Measurements from ENCODE around the gene SMYD3. TPM values are rescaled to one million over a fixed set of nuclear protein-coding genes. Genes with fewer than 3 reads are reported as not detected.
A peak's percentile ranks its signal among the peaks of the same experiment; 100 is the strongest.

SMYD3 gene
- total RNA-seq, 1 experiment from 2014 or later = 25.5 TPM

- no peaks in the 10 kb centered on the region for H3K23me2 ChIP-seq (ENCODE audit: insufficient read length, low read depth, low read length, poor library complexity, severe bottlenecking)
- H3K4me1 ChIP-seq (ENCODE audit: insufficient read depth, low read length) = no peaks in the 10 kb centered on the region
- H3K79me1 ChIP-seq (ENCODE audit: insufficient read depth, low read depth, low read length, poor library complexity, severe bottlenecking) = no peaks in the 10 kb centered on the region
- H3K14ac ChIP-seq (ENCODE audit: insufficient read depth, low read length) = no peak overlapping the region
- no peak overlapping the region for H3K9ac ChIP-seq (ENCODE audit: extremely low read depth, insufficient read length, low read length)
- no peak overlapping the region for H2AK5ac ChIP-seq (ENCODE audit: insufficient read length, low read length)
- Mint-ChIP-seq H3K9me3 (no peaks in the 10 kb centered on the region), H3K36me3 (ENCODE audit: insufficient read depth in 1 of 3, low read depth in 3 of 3) (no peaks in the 10 kb centered on the region; a peak in 2 of 7 replicates), H3K4me3 (peak overlapping the region; percentile 82 to 93), H3K27me3 (ENCODE audit: low read depth) (peaks cover 2% of the 10 kb centered on the region), H3K27ac (no peak overlapping the region; a peak in 1 of 7 replicates), H3K4me1 (peaks cover 13 to 15% of the 10 kb centered on the region in 2 experiments)
- H4K5ac ChIP-seq (ENCODE audit: insufficient read length, low read depth, low read length) = no peak overlapping the region
- H3K79me2 ChIP-seq (ENCODE audit: insufficient read depth, low read length) = no peaks in the 10 kb centered on the region
- no peak overlapping the region for H2BK5ac ChIP-seq (ENCODE audit: insufficient read length, low read length)
- no peak overlapping the region for H3K18ac ChIP-seq (ENCODE audit: insufficient read length, low read depth, low read length)
- H3K4me2 ChIP-seq (ENCODE audit: insufficient read depth, insufficient read length, low read length) = peak overlapping the region; percentile 50
- H3K4ac ChIP-seq (ENCODE audit: low read depth, low read length) = no peak overlapping the region
- H4K91ac ChIP-seq (ENCODE audit: insufficient read length, low read depth, low read length) = no peak overlapping the region
- no peaks in the 10 kb centered on the region for H3K9me3 ChIP-seq (ENCODE audit: control insufficient read depth, low read depth, low read length)
- no peak overlapping the region for H2BK20ac ChIP-seq (ENCODE audit: low read depth, low read length, poor library complexity, severe bottlenecking)
- no peak overlapping the region for H2BK12ac ChIP-seq (ENCODE audit: insufficient read length, low read depth, low read length)
- no peaks in the 10 kb centered on the region; the same call in 1 of the 2 replicates for H3K27me3 ChIP-seq (ENCODE audit: insufficient read depth, low read length)
- no peak overlapping the region for H3K27ac ChIP-seq (ENCODE audit: insufficient read length, low read depth, low read length)
- no peak overlapping the region for H2BK15ac ChIP-seq (ENCODE audit: low read depth, low read length)
- no peak overlapping the region for H3K56ac ChIP-seq (ENCODE audit: insufficient read length, low read depth, low read length)
- TF ChIP-seq, protein P1, sequence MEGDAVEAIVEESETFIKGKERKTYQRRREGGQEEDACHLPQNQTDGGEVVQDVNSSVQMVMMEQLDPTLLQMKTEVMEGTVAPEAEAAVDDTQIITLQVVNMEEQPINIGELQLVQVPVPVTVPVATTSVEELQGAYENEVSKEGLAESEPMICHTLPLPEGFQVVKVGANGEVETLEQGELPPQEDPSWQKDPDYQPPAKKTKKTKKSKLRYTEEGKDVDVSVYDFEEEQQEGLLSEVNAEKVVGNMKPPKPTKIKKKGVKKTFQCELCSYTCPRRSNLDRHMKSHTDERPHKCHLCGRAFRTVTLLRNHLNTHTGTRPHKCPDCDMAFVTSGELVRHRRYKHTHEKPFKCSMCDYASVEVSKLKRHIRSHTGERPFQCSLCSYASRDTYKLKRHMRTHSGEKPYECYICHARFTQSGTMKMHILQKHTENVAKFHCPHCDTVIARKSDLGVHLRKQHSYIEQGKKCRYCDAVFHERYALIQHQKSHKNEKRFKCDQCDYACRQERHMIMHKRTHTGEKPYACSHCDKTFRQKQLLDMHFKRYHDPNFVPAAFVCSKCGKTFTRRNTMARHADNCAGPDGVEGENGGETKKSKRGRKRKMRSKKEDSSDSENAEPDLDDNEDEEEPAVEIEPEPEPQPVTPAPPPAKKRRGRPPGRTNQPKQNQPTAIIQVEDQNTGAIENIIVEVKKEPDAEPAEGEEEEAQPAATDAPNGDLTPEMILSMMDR (conservative IDR thresholded peaks at IDR 0.05) = no peak
- H2AFZ ChIP-seq (ENCODE audit: low read length) = no peak overlapping the region
- H4K8ac ChIP-seq (replicated peaks; ENCODE audit: insufficient read length, low read depth, low read length) = no peak overlapping the region
- DNase-seq = no peak
- H3T11ph ChIP-seq (ENCODE audit: low read length) = no peak overlapping the region
- H2BK120ac ChIP-seq (ENCODE audit: low read depth, low read length, poor library complexity, severe bottlenecking) = no peak overlapping the region
- no peaks in the 10 kb centered on the region for H4K20me1 ChIP-seq (ENCODE audit: control insufficient read depth, insufficient read depth, insufficient read length)
- WGBS (ENCODE audit: extremely low coverage, insufficient read length, low lambda C conversion rate) = no CpG with 5 or more reads among the region's 9 CpGs
- no peak overlapping the region for H3K23ac ChIP-seq (ENCODE audit: insufficient read length, low read depth, low read length)
Observed at GRCh38 chr1:246506367-246506673, 759 bp downstream of the SMYD3 start.

Data from H9 (cell line).